Measurements from ENCODE around the gene EPS15. TPM values are rescaled to one million over a fixed set of nuclear protein-coding genes. Genes with fewer than 3 reads are reported as not detected.
A peak's percentile ranks its signal among the peaks of the same experiment; 100 is the strongest.

The EPS15 gene
- total and polyA plus RNA-seq, 7 donors = 16.4 to 131 (median 72.4) TPM

DNA sequence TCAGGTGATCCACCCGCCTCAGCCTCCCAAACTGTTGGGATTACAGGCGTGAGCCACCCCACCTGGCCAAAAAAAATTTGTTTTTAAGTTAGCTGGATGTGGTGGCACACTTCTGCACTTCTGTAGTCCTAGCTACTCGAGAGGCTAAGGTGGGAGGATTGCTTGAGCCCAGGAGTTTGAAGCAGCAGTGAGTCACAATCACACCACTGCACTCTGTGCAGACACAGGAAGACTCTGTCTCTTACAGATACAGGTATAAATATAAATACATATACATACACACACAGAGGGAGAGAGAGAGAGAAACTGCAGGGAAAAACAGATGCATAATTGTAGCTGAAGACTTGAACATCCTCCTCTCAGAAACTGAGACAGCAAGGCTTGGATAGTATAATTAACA lies 34.8 kb upstream of the EPS15 start:
- no peaks in the 10 kb centered on the region for H3K9me3 ChIP-seq
- H3K27me3 ChIP-seq = no peaks in the 10 kb centered on the region
- H3K4me1 ChIP-seq = peaks cover 0 to 9% (median 4%) of the 10 kb centered on the region in 4 donors
- WGBS, 2 donors = 87 to 89% methylated on average over 3 of the region's 3 CpGs
- no peak for DNase-seq
- intact Hi-C loops (cut with DNase I) = no loop called here
- TF ChIP-seq POLR2AphosphoS5 (IDR thresholded peaks at IDR 0.05) = no peak
- TF ChIP-seq EP300 (IDR thresholded peaks at IDR 0.05) = no peak
- TF ChIP-seq POLR2A (IDR thresholded peaks at IDR 0.05) = no peak
- TF ChIP-seq, protein P1, sequence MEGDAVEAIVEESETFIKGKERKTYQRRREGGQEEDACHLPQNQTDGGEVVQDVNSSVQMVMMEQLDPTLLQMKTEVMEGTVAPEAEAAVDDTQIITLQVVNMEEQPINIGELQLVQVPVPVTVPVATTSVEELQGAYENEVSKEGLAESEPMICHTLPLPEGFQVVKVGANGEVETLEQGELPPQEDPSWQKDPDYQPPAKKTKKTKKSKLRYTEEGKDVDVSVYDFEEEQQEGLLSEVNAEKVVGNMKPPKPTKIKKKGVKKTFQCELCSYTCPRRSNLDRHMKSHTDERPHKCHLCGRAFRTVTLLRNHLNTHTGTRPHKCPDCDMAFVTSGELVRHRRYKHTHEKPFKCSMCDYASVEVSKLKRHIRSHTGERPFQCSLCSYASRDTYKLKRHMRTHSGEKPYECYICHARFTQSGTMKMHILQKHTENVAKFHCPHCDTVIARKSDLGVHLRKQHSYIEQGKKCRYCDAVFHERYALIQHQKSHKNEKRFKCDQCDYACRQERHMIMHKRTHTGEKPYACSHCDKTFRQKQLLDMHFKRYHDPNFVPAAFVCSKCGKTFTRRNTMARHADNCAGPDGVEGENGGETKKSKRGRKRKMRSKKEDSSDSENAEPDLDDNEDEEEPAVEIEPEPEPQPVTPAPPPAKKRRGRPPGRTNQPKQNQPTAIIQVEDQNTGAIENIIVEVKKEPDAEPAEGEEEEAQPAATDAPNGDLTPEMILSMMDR (IDR thresholded peaks at IDR 0.05) = no peak
- no peak overlapping the region for H3K27ac ChIP-seq
- H3K4me3 ChIP-seq = no peak overlapping the region
- no peaks in the 10 kb centered on the region for H3K36me3 ChIP-seq

DNA sequence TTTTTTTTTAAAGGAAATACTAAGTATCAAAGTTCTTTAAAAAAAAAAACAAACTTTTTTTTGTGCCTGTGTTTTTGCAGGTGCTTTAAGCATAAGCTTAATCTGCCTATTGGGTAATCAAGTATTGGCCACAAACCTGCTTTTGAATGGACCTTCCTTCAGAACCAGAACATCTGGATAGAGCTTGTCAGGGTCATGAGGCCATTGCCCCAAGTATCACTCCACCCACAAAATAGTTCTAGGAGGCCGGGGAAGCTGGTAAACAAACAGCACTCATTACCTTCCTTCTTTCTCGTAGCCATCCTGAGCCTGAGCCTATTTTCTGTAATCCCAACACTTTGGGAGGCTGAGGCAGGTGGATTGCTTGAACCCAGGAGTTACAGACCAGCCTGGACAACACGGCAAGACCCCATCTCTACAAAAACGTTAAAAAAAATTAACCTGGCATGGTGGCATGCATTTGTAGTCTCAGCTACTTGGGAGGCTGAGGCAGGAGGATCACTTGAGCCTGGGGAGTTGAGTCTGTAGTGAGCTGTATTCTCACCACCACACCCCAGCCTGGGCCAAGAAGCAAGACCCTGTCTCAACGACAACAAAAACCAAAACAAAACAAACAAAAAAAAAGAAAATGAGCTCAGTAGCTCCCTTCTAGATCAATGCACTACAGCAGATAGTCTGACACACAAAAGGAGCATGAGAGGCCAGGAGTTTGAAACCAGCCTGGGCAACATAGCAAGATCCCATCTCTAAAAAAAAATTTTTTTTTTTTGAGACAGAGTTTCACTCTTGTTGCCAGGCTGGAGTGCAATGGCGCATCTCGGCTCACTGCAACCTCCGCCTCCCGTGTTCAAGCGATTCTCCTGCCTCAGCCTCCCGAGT lies 34.1 kb upstream of the EPS15 start:
- no peak for DNase-seq
- Histone ChIP-seq H3K4me3 (no peak overlapping the region), H3K36me3 (no peaks in the 10 kb centered on the region), H3K4me1 (peaks cover 0 to 2% (median 0%) of the 10 kb centered on the region in 4 donors), H3K9me3 (no peaks in the 10 kb centered on the region), H3K27me3 (no peaks in the 10 kb centered on the region), H3K27ac (no peak overlapping the region)
- 92 to 95% methylated on average over 11 of the region's 11 CpGs for WGBS, 2 donors
- no peak for TF ChIP-seq POLR2AphosphoS5 (IDR thresholded peaks at IDR 0.05)
- TF ChIP-seq, protein P1 (IDR thresholded peaks at IDR 0.05) = no peak
- no peak for TF ChIP-seq EP300 (IDR thresholded peaks at IDR 0.05)
- no peak for TF ChIP-seq POLR2A (IDR thresholded peaks at IDR 0.05)
- intact Hi-C loops (cut with DNase I) = no loop called here

DNA sequence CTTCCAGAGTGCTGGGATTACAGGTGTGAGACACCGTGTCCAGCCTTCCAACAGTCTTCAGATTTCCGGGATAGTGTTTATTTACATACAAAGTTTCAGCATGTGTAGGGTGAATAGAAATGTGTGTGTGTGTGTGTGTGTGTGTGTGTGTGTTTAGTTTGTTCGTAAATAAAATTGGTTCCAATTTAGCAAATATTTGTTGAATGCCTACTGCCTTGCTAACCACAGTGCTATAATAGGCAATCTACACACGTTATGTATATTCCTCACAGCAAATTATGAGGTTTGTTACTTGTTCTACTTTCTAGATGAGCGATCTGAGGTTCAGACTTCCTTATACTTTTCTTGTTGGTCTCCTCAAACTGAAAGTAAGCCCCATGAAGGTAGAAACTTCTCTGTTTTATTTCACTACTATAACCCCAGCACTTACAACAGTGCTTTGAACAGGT lies 32.8 kb upstream of the EPS15 start:
- Histone ChIP-seq H3K36me3 (no peaks in the 10 kb centered on the region), H3K27me3 (no peaks in the 10 kb centered on the region), H3K4me3 (no peak overlapping the region), H3K4me1 (no peaks in the 10 kb centered on the region), H3K9me3 (no peaks in the 10 kb centered on the region), H3K27ac (no peak overlapping the region)
- no peak for TF ChIP-seq POLR2A (IDR thresholded peaks at IDR 0.05)
- TF ChIP-seq, protein P1 (IDR thresholded peaks at IDR 0.05) = no peak
- TF ChIP-seq EP300 (IDR thresholded peaks at IDR 0.05) = no peak
- TF ChIP-seq POLR2AphosphoS5 (IDR thresholded peaks at IDR 0.05) = no peak
- no peak for DNase-seq
- WGBS, 2 donors = 18 to 51% methylated on average over 5 of the region's 5 CpGs
- intact Hi-C loops (cut with DNase I) = no loop called here

DNA sequence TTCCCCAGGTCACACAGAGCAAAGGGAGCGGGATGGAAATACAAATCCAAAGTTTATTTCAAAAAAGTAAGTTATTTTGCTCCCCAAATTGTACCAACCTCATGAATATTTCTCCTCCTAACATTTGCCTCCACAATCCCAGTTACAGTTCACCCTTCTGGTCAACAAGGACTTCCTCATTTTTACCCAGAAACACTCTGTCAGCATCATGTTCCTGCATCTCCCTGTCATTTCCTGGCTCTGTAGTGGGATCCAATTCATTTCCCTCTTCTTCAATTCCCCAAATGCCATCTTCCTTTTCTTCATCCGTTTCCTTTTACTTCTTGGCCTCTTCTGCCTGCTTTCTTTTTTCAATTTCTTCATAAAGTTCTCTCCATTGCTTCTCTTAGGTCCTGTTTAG lies 32.0 kb upstream of the EPS15 start:
- Histone ChIP-seq H3K9me3 (no peaks in the 10 kb centered on the region), H3K27ac (no peak overlapping the region), H3K4me3 (no peak overlapping the region), H3K27me3 (no peaks in the 10 kb centered on the region), H3K36me3 (no peaks in the 10 kb centered on the region), H3K4me1 (no peaks in the 10 kb centered on the region)
- DNase-seq = no peak
- intact Hi-C loops (cut with DNase I) = no loop called here
- WGBS, 2 donors = 77 to 88% methylated on average over 2 of the region's 2 CpGs
- TF ChIP-seq POLR2AphosphoS5 (IDR thresholded peaks at IDR 0.05) (peak in 1 of 4 donors; percentile 25), POLR2A (IDR thresholded peaks at IDR 0.05) (no peak)

DNA sequence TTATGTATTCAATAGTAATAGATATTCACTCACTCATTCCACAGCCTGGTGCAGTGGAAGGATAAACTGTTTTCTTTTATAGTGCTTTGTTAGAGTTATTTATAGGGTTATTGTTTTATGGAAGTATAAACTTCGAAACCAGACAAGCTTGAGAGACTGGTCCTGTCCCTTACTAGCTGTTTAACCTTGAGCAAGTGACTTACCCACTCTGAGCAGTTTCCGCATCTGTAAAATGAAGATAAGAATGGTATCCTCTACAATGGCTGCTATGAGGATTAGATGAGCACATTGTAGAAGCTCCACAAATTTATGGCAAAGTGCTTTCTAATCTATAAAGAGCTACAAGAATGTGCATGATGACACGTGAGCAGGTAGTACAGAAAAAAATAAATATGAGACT lies 30.8 kb upstream of the EPS15 start:
- H3K4me3 ChIP-seq = no peak overlapping the region
- DNase-seq = no peak
- no peaks in the 10 kb centered on the region for H3K9me3 ChIP-seq
- H3K27ac ChIP-seq = no peak overlapping the region
- 58 to 82% methylated on average over 3 of the region's 3 CpGs for WGBS, 2 donors
- no peak for TF ChIP-seq EP300 (IDR thresholded peaks at IDR 0.05)
- TF ChIP-seq, protein P1 (IDR thresholded peaks at IDR 0.05) = no peak
- no peak for TF ChIP-seq POLR2A (IDR thresholded peaks at IDR 0.05)
- no peak for TF ChIP-seq POLR2AphosphoS5 (IDR thresholded peaks at IDR 0.05)
- H3K4me1 ChIP-seq = no peaks in the 10 kb centered on the region
- intact Hi-C loops (cut with DNase I) = no loop called here
- no peaks in the 10 kb centered on the region for H3K36me3 ChIP-seq
- H3K27me3 ChIP-seq = no peaks in the 10 kb centered on the region
